ENCODE results near the gene ZFP62. TPM values are rescaled to one million over a fixed set of nuclear protein-coding genes. Genes with fewer than 3 reads are reported as not detected.
"Not testable (repeated sequence)": the region's sequence is repeated elsewhere in the genome, so short reads cannot be mapped to it uniquely, and the experiment has no call there.

The ZFP62 gene
- total RNA-seq (2014; rRNA removed; shearing (Covaris generic)): 17.1 and 18.2 TPM in 2 replicates

DNA sequence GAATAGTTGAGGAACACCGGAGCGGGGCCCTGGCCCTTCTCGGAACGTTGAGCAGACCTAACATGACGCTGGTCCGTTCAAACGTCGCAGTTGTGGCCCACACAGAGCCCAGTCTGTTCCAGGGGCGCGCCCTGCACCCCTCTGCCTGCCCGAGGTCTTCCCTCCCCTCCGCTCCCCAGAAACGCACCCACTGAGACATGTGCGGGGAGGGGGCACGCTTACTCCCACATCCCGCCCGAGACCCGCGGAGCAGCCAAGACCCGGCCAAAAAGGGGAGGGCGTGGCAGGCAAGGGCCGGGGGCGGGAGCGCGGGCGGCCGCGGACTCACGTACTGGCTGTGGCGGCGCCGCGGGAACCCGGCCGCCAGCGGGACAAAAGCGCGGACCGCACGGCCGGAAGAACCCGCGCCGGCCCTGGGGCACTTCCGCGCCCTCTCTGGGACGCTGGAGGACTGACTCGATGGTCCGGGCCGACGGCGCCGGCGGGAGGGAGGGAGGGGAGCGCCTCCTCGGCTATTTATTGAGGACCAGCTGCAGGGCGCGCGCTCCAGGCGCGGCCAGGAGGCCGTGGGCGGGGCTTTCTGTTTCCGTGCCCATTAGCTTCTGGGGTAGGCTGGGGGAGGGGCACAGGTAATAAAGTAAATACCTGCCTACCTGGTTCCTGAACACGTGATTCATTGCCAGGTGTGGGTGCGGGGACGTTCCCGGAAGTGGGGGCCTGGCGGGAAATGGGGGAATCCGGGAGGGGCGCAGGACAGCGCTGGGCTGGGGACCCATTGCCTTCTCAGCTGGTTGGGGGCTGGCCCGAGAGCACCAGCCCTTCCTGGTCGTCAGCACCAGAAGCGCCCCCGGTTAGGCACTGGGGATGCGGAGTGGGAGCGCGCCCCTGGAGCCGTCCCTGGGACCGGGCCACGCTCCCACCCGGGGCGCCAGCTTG is at the start of gene ZFP62:
Gene ZFP62 (minus strand): TSS at position 390 of the 936 bp plus-strand sequence. CDS start 57 bp downstream, at position 333.
- DNase-seq (ENCODE audit: low read depth): peak; percentile 96

DNA sequence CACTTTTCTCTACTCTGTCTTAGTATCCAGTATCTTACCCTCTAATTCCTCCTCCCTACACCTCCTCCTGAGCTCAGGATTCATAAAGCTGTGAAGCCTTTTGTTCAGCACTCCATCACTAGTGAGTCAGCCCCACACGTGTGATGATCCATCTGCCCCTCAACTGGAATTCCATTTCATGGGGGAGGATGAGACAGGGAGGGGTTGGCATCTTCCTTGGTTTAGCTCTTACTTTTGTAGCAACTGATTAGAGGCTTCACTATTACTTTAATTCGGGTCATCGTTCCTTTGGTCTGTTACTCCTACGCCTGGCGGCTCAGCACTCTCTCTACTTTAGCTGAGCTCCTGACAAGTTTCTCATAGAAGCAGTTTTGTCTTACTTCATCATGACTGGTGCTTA is 49.7 kb upstream of the ZFP62 start:
- peak; percentile 71 for DNase-seq (ENCODE audit: low read depth)

DNA sequence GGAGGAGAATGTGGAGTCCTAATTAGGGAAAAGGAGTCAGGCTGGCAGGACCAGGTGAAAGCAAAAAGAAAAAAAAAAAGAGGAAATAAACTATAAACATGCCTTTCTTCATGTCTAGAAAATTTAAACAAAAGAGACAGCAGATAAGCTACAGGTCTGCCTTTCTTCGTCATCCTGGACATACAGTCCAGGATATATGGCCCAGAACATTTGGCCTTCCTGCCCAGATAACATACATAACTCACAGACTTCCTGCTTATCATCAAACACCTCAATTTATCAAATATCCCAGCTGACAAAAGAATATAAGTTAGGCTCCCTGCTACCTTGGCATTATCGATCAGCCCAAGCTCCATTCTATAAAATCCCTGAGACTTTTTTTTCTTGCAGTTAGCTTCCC is 49.1 kb upstream of the ZFP62 start:
- DNase-seq (ENCODE audit: low read depth): no peak

DNA sequence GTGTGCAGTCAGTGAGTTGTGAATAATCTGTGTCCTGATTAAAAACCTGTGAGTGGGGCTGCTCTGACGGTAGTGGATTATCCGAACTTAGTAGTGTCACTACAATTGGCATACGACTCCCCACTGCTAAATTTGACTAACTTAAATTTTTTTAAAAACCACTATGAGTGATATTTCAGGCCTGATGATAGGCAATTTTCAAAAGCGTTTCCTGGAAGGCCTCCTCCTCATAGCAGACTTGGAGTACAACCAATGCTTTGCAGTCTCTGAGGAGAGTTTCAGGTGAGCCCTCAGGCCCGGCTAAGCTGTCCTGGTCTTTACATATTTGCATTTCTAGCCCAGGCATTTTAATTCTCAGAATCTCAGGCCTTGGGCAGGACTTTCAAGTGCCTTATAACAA is 48.7 kb upstream of the ZFP62 start:
- DNase-seq (ENCODE audit: low read depth): no peak

DNA sequence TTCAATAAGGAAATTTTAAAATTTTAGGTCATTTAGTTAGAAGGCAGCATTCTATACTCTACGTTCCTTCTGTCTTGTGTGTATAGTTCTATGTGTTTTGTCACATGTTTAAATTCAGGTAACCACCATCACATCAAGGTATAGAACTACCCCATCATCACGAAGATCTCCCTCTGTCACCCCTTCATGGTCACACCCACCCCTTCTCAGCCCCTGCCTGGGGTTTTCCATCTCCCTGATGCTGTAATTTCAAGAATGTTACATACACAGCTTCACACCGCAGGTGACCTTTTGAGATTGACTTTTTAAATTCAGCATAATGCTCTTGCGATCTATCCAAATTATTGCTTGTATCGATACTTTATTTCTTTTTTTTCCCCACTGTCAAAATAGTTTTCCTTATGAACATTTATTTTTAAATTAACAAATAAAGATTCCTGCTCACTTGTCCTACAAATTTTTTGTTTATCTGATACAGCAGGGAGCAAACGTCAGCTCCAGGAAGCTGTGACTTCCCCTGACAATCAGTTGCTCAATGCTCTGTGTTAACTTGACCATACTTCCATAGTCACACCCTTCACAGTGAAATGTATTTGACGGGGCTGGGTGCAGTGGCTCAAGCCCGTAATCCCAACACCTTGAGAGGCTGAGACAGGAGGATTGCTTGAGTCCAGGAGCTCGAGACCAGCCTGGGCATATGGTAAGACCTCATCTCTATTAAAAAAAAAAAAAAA is 48.1 kb upstream of the ZFP62 start:
- no peak for DNase-seq (ENCODE audit: low read depth)

DNA sequence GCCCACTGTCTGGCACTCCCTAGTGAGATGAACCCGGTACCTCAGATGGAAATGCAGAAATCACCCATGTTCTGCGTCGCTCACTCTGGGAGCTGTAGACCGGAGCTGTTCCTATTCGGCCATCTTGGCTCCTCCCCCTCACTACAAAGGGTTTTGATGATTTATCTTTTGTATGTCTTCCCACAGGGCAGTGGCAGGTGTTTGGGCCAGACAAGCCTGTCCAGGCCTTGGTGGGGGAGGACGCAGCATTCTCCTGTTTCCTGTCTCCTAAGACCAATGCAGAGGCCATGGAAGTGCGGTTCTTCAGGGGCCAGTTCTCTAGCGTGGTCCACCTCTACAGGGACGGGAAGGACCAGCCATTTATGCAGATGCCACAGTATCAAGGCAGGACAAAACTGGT is 47.3 kb upstream of the ZFP62 start:
- no peak for DNase-seq (ENCODE audit: low read depth)

DNA sequence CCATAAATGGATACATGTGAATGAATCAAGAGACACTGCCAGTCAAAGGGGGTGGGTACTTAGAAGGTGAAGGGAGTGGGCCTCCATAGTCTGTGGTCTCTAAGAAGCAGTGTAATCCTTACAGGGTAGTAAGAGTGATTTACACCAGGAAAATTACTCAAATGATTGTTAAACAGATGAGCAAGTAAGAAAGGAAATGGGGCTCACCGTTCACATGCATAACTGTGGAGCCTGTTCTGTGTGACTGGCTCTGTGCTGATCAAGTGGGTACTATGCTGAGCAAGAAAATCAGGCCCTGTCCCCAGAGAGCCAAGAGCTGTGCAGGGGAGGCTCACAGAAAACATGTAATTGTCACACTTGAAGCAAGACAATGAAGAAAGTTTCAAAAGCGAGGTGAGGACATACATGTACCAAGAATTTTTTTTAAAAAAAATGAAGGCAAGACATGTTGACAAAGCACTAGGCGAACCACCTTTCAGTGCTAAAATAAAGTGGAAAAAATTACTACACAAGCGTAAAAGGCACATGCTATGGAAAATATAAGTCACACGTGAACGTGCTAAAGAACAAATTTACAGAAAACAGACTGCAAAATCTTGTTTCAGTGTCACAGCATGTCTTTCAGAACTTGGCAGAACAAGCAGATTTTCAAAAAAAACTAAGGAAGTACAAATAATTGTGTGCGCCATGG is 40.4 kb upstream of the ZFP62 start:
- no peak for DNase-seq (ENCODE audit: low read depth)

DNA sequence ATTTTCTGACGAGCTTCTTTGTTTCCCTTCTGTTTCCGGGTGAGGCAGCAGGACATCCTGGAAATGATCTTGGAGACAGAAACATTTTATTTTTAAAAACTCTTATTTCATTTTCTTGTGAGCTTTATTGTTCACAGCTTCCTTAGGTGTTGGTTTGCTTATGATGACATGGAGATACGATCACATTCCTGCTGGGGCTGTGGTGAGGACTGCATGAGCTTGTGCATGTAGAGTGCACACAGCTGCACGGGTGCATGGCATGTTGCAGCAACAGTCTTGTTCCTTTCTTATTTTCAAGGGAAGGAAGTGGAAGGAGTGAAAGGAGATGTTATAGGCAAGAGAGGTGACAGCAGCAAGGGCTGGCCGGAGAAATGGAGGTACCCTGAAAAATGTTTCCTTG is 39.1 kb upstream of the ZFP62 start:
- DNase-seq (ENCODE audit: low read depth): no peak

DNA sequence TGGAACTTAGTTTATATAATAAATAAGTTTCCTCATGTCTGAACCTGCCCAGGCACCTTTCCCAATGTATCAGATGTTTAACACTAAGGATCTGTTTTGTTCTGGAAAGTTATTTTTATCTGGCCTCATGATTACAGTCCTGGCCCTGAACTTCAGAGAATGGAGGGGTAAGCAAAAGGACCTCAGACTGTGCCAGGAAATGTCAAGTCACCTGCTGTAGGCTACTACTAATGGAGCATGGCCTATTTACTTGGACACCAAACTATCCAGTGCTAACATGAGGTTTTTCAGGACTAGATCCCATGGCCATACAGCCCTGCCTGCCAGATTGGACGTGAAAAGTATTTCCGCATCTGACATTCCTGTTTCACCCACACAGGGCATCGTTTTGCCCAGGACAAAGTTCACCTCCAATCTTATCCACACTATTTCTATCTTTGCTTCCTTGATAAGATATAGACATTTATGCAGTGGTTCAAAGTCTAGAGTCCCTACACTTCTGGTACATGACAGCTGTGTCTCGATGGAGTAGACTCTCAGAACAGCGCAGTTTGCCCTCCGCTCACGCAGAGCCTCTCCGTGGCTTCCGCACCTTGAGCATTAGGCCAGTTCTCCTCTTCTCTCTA is 37.7 kb upstream of the ZFP62 start, which contains the start of gene BTNL8:
Gene BTNL8 (plus strand): TSS at position 539 of the 626 bp plus-strand sequence. CDS start 152 bp downstream, outside the sequence.
- DNase-seq (ENCODE audit: low read depth): no peak

DNA sequence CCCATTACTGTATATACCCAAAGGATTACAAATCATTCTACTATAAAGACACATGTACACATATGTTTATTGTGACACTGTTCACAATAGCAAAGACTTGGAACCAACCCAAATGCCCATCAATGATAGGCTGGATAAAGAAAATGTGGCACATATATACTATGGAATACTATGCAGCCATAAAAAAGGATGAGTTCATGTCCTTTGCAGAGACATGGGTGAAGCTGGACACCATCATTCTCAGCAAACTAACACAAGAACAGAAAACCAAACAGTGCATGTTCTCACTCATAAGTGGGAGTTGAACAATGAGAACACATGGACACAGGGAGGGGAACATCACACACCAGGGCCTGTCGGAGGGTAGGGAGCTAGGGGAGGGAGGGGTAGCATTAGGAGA is 34.3 kb upstream of the ZFP62 start:
- not testable (repeated sequence) for DNase-seq (ENCODE audit: low read depth)

DNA sequence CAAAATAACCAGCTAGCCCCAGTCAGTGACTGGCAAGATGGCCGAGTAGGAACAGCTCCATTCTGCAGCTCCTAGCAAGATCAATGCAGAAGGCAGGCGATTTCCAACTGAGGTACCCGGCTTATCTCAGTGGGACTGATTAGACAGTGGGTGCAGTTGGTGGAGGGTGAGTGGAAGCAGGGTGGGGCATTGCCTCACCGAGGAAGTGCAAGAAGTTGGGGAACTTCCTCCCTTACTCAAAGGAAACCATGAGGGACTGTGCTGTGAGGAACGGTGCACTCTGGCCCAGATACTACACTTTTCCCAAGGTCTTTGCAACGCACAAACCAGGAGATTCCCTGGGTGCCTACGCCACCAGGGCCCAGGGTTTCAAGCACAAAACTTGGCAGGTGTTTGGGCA is 28.3 kb upstream of the ZFP62 start:
- no peak for DNase-seq (ENCODE audit: low read depth)

DNA sequence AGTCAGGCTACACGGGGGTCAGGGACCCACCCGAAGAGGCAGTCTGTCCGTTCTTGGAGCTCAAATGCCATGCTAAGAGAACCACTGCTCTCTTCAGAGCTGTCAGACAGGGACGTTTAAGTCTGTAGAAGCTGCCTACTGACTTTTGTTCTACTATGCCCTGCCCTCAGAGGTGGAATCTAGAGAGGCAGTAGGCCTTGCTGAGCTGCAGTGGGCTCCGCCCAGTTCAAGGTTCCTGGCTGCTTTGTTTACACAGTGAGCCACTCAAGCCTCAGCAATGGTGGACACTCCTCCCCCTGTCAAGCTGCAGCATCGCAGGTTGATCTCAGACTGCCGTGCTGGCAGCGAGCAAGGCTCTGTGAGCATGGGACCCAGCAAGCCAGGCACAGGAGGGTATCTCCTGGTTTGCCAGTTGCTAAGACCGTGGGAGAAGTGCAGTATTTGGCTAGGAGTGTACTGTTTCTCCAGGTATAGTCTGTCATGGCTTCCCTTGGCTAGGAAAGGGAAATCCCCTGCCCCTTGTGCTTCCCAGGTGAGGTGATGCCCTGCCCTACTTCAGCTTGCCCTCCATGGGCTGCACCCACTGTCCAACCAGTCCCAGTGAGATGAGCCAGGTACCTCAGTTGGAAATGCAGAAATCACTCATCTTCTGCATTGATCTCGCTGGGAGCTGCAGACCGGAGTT is 24.9 kb upstream of the ZFP62 start:
- DNase-seq (ENCODE audit: low read depth): peak; percentile 37

DNA sequence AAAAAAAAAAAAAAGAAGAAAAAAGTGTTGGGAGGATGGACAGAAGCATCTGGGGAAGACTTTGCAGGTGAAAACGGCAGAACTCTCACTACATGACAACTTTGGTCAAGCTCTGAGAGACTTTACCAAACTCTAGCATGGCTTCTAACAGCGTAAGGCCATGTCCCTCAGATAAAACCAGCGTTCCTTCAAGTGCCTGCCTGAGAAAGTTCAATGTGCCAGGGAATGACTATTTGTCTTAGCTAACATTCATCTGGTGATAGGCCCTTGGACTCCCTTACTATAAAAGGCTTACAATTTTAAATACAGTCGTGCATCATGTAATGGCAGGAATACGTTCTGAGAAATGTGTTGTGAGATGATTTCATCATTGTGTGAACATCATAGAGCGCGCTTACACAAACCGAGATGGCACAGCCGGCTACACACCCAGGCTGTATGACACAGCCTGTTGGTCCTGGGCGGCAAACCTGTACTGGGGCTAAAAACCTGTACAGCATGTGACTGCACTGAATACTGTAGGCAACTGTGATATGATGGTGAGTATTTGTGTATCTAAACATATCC is 14.9 kb upstream of the ZFP62 start:
- DNase-seq (ENCODE audit: low read depth): no peak

DNA sequence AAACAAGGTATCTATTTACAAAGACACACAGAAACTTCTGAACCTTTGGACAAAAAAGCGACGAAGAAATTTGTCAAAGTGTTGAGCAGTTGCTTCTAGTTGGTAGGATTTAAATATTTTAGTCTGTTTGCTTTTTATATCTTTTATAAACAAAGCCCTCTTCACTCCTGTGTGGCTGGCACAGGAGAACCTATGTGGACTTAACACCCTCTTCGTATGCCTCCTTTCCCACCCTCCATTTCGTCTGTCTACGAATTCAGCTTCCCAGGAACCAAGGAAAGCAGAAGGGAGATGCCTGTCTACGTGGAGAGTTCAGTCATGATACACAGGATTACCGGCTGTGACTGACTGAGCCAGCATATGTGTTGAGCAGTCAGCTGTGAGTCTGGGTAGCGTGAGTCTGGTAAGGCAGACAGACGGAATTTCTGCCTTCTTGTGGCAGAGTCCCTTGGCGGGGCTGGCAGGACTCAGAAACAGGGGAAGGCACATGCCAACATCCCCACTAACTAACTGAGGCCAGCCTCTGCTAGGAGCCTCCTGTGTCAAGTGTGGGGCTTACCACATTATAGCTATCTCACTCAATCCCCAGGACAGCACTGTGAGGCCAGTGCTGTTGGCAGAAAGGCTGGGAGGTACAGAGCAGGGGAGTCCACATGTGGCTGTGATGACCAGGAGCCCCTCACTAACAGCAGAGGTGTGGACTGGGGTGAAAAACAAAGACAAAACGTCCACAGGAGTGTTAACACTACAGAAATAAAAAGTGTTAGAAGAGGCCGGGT is 13.9 kb upstream of the ZFP62 start:
- DNase-seq (ENCODE audit: low read depth): no peak

DNA sequence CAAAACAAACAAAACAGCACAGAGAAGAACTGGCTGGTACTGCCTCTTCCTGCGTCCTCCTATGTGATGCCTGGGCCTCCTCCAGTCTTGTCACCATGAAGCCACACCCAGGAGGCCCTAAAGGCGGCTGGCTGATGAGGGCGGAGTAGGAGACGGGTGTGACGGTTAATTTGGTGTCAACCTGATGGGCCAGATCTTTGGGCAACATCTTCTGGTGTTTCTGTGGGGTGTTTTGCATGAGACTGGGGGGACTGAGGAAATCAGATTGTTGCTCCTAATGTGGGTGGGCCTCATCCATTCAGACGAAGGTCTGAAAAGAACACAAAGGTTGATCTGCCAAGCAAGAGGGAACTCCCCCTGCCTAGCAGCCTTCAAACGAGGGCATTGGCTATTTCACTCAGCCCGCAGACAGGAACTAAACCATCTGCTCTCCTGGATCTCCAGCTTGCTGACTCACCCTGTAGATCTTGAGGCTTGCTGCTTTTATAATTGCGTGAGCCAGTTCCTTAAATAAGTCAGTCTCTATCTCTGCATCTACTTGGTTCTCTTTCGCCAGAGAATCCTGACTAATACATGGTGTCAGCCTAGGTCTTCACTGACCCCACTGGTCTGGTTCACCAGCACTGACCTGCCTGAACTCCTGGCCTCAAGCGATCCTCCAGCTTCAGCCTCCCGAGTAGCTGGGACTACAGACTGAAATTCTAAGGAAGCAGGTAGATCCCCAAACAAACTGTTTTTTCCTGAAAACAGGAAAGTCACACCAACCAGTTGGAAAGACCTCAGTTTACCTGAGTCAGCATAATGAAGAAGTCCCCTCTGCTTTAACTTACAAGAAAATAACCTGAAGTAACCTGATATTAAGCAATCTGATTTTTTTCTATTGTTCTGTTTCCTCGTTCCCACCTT is 12.8 kb upstream of the ZFP62 start:
- peak; percentile 59 for DNase-seq (ENCODE audit: low read depth)

DNA sequence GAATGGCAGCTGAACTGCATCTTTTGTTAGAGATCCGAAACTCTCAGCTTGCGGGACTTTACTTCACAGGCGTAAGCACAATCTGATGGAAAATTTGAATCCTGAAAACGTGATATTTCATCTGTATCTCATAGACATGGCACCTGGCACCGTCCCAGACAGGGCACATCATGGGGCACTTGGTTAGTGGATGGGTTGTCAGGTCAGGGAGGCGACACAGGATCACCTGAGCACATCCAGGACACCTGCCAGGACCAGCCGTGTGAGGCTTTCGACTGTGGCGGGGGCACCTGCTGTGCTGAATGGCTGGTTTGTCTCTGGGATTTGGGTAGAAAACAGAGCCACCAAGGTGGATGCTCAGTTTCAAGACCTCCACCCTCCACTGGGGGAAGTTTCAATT is 11.3 kb upstream of the ZFP62 start:
- DNase-seq (ENCODE audit: low read depth): no peak

DNA sequence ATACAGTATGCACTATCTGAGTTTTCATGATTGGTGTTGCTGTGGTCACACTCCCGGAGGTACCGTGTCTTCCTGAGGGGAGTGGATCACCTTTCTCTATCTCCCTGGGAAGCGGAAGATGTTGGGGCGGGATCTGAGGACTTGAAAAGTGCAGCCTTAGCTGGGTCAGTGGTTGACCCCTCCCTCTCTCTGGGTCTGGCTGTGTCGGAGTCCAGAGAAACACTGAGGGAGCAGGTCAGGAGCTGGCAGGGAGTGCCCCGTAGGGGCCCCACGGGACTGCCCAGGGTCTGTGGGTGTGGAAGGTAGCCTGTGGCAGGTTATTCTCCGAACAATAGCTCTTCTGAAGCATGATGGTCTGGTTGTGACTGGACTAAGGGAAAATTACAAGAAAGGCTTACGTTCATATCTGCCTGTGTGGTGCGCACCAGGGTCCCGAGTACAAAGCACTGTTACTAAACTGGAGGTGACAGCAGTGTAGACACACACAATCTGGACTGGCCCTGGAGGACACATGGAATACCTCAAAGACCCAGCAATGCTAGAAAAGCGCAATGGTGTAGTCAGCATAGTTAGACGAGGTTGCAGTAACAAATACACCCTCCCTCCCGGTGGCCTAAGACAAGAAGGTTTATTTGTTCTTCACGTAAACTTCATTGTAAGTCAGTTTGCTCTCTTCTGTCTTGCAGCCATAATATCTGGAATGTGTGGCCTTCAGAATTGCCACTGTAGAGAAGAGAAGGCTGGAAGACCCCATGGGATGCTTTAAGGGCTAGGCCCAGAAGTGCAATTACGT is 9.4 kb upstream of the ZFP62 start:
- DNase-seq (ENCODE audit: low read depth): no peak

DNA sequence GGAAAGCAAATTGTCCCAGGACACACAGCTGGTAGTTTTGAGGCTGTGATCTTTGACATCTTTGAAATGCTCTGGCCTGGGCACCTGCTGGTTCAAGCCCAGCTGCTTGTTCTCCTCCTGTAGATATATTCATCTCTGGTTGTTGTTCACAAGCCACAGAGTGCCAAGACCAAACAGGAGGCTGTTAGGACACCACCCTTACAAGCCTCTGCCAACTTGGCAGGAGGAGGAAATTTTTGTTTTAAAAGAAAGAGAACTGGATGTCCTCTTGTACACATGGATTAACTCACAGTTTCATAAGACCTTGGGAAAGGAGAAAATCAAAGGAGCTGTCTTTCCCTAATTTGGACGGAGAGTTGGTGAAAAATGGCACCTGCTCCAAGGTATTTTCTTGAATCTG is 8.5 kb upstream of the ZFP62 start:
- no peak for DNase-seq (ENCODE audit: low read depth)
